Measurements from ENCODE around the gene ITPRID2. TPM values are rescaled to one million over a fixed set of nuclear protein-coding genes. Genes with fewer than 3 reads are reported as not detected.

Gene ITPRID2
- total RNA-seq, 1 experiment from 2014 or later: 1,605 TPM

DNA sequence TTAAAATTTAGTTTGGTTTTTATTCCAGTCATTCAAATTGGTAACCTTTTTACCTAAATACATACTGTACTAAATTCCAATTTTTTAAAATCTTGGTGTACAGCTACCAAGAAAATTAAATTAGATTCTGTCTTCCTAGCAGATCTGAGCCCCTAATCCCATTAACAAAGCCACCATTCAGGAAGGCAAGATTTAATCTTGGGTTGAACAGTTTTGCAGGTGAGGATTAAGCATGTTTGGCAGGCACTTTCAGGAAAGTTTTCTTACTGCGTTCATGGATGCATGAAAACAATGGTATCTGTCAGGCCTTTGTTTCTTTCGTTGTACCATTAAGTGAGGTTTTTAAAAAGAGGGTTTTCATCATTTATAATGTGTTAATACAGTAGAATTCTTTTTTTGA, 32.8 kb downstream of the ITPRID2 start:
- Histone ChIP-seq H2AFZ (ENCODE audit: low read depth, low read length, poor library complexity, severe bottlenecking) (no peak overlapping the region), H3K4me1 (ENCODE audit: control insufficient read depth in 1 of 2, insufficient read depth in 2 of 2, low read length in 2 of 2) (peaks cover 18 to 56% of the 10 kb centered on the region in 2 experiments; a peak in 3 of 4 replicates), H3K9me3 (ENCODE audit: control insufficient read depth in 1 of 2, insufficient read depth in 1 of 2, low read depth in 1 of 2, low read length in 2 of 2) (no peaks in the 10 kb centered on the region), H3K36me3 (ENCODE audit: control insufficient read depth in 1 of 2, insufficient read depth in 2 of 2, low read length in 2 of 2) (peaks cover 66 to 69% of the 10 kb centered on the region in 2 experiments), H3K4me3 (replicated peaks in 1 of 2; ENCODE audit: low read depth in 1 of 2, low read length in 2 of 2) (no peak overlapping the region), H3K9ac (ENCODE audit: low read length) (no peak overlapping the region), H3K9me2 (ENCODE audit: insufficient read depth) (no peaks in the 10 kb centered on the region), H3K27me3 (ENCODE audit: insufficient read depth, low read length) (no peaks in the 10 kb centered on the region), H3K4me2 (ENCODE audit: low read length) (no peak overlapping the region), H4K20me1 (ENCODE audit: insufficient read depth) (peaks cover 62% of the 10 kb centered on the region), H3K27ac (ENCODE audit: low read depth, low read length) (peak overlapping the region; percentile 46; the same call in 1 of the 2 replicates), H3K79me2 (ENCODE audit: insufficient read depth, low read length) (peaks cover 98% of the 10 kb centered on the region)
- no peak for DNase-seq (ENCODE audit: low read depth, low spot score)
- intact Hi-C loops (cut with micrococcal nuclease): no loop called here
- TF ChIP-seq POLR2AphosphoS5 (IDR thresholded peaks at IDR 0.05; ENCODE audit: low read depth, low read length) (0 out of 2 replicates have a peak, but pooled peaks have one; percentile 4), CEBPB (IDR thresholded peaks at IDR 0.05; ENCODE audit: low read depth) (0 out of 2 replicates have a peak, but pooled peaks have one; percentile 1), ELF1 (IDR thresholded peaks at IDR 0.05; ENCODE audit: borderline replicate concordance, low read depth) (no peak), SIN3A (IDR thresholded peaks at IDR 0.05; ENCODE audit: low read depth) (0 out of 2 replicates have a peak, but pooled peaks have one; percentile 37), JUND (IDR thresholded peaks at IDR 0.05) (no peak), YY1 (IDR thresholded peaks at IDR 0.05; ENCODE audit: extremely low read depth, insufficient replicate concordance, low read depth, low read length) (no peak)
- ChIA-PET CTCF (no interaction called here), RAD21 (ENCODE audit: low non-redundant PET in 1 of 2, low total read pairs in 2 of 2, uncharacterized antibody in 2 of 2, unreplicated experiment in 2 of 2) (no interaction called here), POLR2A (no interaction called here)
- ATAC-seq: no peak
- BruUV-seq (replicated peaks): no TSS peak

DNA sequence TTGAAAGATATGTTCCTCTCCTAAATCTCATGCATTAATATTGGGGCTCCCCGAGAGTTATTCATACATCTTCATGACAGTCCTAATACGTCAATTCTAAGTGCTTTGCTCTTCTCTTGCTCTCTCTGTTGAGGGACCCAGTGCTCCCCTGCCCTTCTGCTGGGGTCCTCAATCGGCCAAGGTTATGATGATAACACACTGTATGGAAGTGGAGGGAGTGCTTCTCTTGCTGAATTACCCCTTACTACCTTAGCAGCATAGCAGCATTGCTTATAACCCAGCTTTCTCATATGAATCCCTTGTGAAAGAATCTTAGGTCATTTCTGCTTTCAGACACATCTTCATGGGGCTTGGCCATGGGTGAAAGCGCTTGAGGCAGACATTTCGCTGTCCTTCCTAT, 43.2 kb downstream of the ITPRID2 start:
- H3K27ac ChIP-seq (ENCODE audit: low read depth, low read length): no peak overlapping the region
- no peak overlapping the region for H3K4me3 ChIP-seq (replicated peaks in 1 of 2; ENCODE audit: low read depth in 1 of 2, low read length in 2 of 2)
- POLR2A ChIA-PET: no interaction called here
- TF ChIP-seq TCF7L2 (IDR thresholded peaks at IDR 0.05; ENCODE audit: borderline replicate concordance, extremely low read depth, insufficient read depth, insufficient read length) (no peak), EGR1 (IDR thresholded peaks at IDR 0.05; ENCODE audit: low read depth) (no peak), ZNF274 (IDR thresholded peaks at IDR 0.05; ENCODE audit: low read depth, low read length) (no peak), SRF (IDR thresholded peaks at IDR 0.05; ENCODE audit: low read depth) (no peak), SIN3A (IDR thresholded peaks at IDR 0.05; ENCODE audit: low read depth) (no peak), CBX3 (IDR thresholded peaks at IDR 0.05; ENCODE audit: low read depth) (no peak), JUND (IDR thresholded peaks at IDR 0.05) (no peak), RAD21 (IDR thresholded peaks at IDR 0.05; ENCODE audit: low read depth) (no peak), FOSL1 (IDR thresholded peaks at IDR 0.05; ENCODE audit: low read depth) (no peak), ZFX (IDR thresholded peaks at IDR 0.05) (no peak), ZBTB33 (IDR thresholded peaks at IDR 0.05; ENCODE audit: extremely low read depth, insufficient replicate concordance, low read length) (no peak), EZH2phosphoT487 (IDR thresholded peaks at IDR 0.05; ENCODE audit: borderline replicate concordance) (no peak)
- TF ChIP-seq, protein P1, sequence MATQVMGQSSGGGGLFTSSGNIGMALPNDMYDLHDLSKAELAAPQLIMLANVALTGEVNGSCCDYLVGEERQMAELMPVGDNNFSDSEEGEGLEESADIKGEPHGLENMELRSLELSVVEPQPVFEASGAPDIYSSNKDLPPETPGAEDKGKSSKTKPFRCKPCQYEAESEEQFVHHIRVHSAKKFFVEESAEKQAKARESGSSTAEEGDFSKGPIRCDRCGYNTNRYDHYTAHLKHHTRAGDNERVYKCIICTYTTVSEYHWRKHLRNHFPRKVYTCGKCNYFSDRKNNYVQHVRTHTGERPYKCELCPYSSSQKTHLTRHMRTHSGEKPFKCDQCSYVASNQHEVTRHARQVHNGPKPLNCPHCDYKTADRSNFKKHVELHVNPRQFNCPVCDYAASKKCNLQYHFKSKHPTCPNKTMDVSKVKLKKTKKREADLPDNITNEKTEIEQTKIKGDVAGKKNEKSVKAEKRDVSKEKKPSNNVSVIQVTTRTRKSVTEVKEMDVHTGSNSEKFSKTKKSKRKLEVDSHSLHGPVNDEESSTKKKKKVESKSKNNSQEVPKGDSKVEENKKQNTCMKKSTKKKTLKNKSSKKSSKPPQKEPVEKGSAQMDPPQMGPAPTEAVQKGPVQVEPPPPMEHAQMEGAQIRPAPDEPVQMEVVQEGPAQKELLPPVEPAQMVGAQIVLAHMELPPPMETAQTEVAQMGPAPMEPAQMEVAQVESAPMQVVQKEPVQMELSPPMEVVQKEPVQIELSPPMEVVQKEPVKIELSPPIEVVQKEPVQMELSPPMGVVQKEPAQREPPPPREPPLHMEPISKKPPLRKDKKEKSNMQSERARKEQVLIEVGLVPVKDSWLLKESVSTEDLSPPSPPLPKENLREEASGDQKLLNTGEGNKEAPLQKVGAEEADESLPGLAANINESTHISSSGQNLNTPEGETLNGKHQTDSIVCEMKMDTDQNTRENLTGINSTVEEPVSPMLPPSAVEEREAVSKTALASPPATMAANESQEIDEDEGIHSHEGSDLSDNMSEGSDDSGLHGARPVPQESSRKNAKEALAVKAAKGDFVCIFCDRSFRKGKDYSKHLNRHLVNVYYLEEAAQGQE (IDR thresholded peaks at IDR 0.05; ENCODE audit: low read depth): no peak

More for the DNA sequence above, 43.2 kb downstream of the ITPRID2 start:
- RAD21 ChIA-PET (ENCODE audit: low non-redundant PET in 1 of 2, low total read pairs in 2 of 2, uncharacterized antibody in 2 of 2, unreplicated experiment in 2 of 2): no interaction called here
- peaks cover 7% of the 10 kb centered on the region for H3K79me2 ChIP-seq (ENCODE audit: insufficient read depth, low read length)
- H3K9me3 ChIP-seq (ENCODE audit: control insufficient read depth in 1 of 2, insufficient read depth in 1 of 2, low read depth in 1 of 2, low read length in 2 of 2): no peaks in the 10 kb centered on the region
- BruUV-seq (replicated peaks): no TSS peak
- intact Hi-C loops (cut with micrococcal nuclease): loop anchor here (5.0 to 10.0 kb wide), 2 partner anchors 143 to 710 kb away; no protein-coding TSS in a partner anchor
- no peak for ATAC-seq
- H2AFZ ChIP-seq (ENCODE audit: low read depth, low read length, poor library complexity, severe bottlenecking): no peak overlapping the region
- H3K9ac ChIP-seq (ENCODE audit: low read length): no peak overlapping the region
- H3K4me2 ChIP-seq (ENCODE audit: low read length): no peak overlapping the region
- H3K36me3 ChIP-seq (ENCODE audit: control insufficient read depth in 1 of 2, insufficient read depth in 2 of 2, low read length in 2 of 2): peaks cover 8 to 10% of the 10 kb centered on the region in 2 experiments; a peak in 3 of 4 replicates
- peaks cover 3% of the 10 kb centered on the region; the same call in 1 of the 2 replicates for H4K20me1 ChIP-seq (ENCODE audit: insufficient read depth)
- CTCF ChIA-PET: no interaction called here
- no peak for DNase-seq (ENCODE audit: low read depth, low spot score)
- peaks cover 19 to 39% of the 10 kb centered on the region in 2 experiments for H3K4me1 ChIP-seq (ENCODE audit: control insufficient read depth in 1 of 2, insufficient read depth in 2 of 2, low read length in 2 of 2)
- no peaks in the 10 kb centered on the region for H3K27me3 ChIP-seq (ENCODE audit: insufficient read depth, low read length)
- H3K9me2 ChIP-seq (ENCODE audit: insufficient read depth): no peaks in the 10 kb centered on the region
